Fibroblast of lung (primary cell): Measurements from ENCODE around the gene GCM1. TPM values are rescaled to one million over a fixed set of nuclear protein-coding genes. Genes with fewer than 3 reads are reported as not detected.

Source experiments
- DNase-seq, 2 donors: peaks; one replicate each; pipeline versions ENCODE4 v3.0.0 to v3.0.0-alpha.2; 2010; ENCODE audit warnings: low read depth in 2 of 2
- H2AFZ ChIP-seq: 2 replicates; pipeline ENCODE4 v1.5.1; 2012; ENCODE audit warnings: low read length, control low read depth, inconsistent platforms
- H3K27ac ChIP-seq: 2 replicates; pipeline ENCODE4 v1.5.1; 2011; ENCODE audit warnings: low read length, control low read depth; ENCODE audit not compliant: insufficient read depth
- H3K27me3 ChIP-seq: 2 replicates; pipeline ENCODE4 v1.5.1; 2011; ENCODE audit warnings: mild to moderate bottlenecking, low read length; ENCODE audit not compliant: control insufficient read depth, insufficient read depth
- H3K36me3 ChIP-seq: 2 replicates; pipeline ENCODE4 v1.5.1; 2011; ENCODE audit warnings: low read length; ENCODE audit not compliant: control insufficient read depth, insufficient read depth
- H3K4me1 ChIP-seq: 2 replicates; pipeline ENCODE4 v1.5.1; 2011; ENCODE audit warnings: low read length; ENCODE audit not compliant: control insufficient read depth, insufficient read depth; ENCODE audit errors: extremely low read depth
- H3K4me2 ChIP-seq: 2 replicates; pipeline ENCODE4 v1.5.1; 2011; ENCODE audit warnings: low read length, control low read depth; ENCODE audit not compliant: insufficient read depth; ENCODE audit errors: extremely low read depth
- H3K4me3 ChIP-seq, 4 experiments: fragments of 200-600 bp in 1 of 4; sonication (generic) in 1 of 4; replicated peaks in 1 of 4; 2 replicates each; pipeline ENCODE4 v1.5.1; 2011 to 2016; ENCODE audit warnings: low read length in 4 of 4, low read depth in 3 of 4, mild to moderate bottlenecking in 3 of 4, control low read depth in 2 of 4, inconsistent platforms in 1 of 4, mixed read lengths in 1 of 4; ENCODE audit not compliant: insufficient read depth in 1 of 4; ENCODE audit errors: control extremely low read depth in 1 of 4
- H3K79me2 ChIP-seq: 2 replicates; pipeline ENCODE4 v1.5.1; 2012; ENCODE audit warnings: mild to moderate bottlenecking, low read length, inconsistent platforms; ENCODE audit not compliant: control insufficient read depth, insufficient read depth
- H3K9ac ChIP-seq: 2 replicates; pipeline ENCODE4 v1.5.1; 2011; ENCODE audit warnings: mild to moderate bottlenecking, low read length, control low read depth; ENCODE audit not compliant: insufficient read depth
- H3K9me3 ChIP-seq: 2 replicates; pipeline ENCODE4 v1.5.1; 2012; ENCODE audit warnings: low read depth, low read length; ENCODE audit not compliant: control insufficient read depth, insufficient read depth
- H4K20me1 ChIP-seq: 2 replicates; pipeline ENCODE4 v1.5.1; 2011; ENCODE audit warnings: low read length; ENCODE audit not compliant: control insufficient read depth, insufficient read depth; ENCODE audit errors: extremely low read depth
- EZH2 ChIP-seq: IDR thresholded peaks from 2 replicates; pipeline ENCODE4 v1.5.1; 2012; ENCODE audit warnings: low read length, control low read depth, mild to moderate bottlenecking; ENCODE audit errors: missing control alignments
- polyA plus RNA-seq, 2 donors: library from polyadenylated mRNA; depleted of rRNA in 1 of 2; stranded (reverse) in 1 of 2; unstranded in 1 of 2; fragments of >200 nt; gene quantifications; 2 replicates each; pipeline ENCODE4 v1.2.1, GENCODE V29; 2011 to 2012; ENCODE audit warnings: missing spikeins in 1 of 2
- total RNA-seq: library from RNA; depleted of rRNA; stranded (reverse); fragments of >200 nt; gene quantifications from 2 replicates; pipeline ENCODE4 v1.2.1, GENCODE V29; 2014
- TF ChIP-seq, protein P1 (sequence below), 2 donors: IDR thresholded peaks in 1 of 2; conservative IDR thresholded peaks in 1 of 2; 1 replicate in 1 of 2; 2 replicates in 1 of 2; pipeline ENCODE4 v1.5.1; 2011 to 2012; ENCODE audit warnings: low read length in 2 of 2, control low read depth in 1 of 2, inconsistent platforms in 1 of 2, low read depth in 1 of 2, mild to moderate bottlenecking in 1 of 2

Gene GCM1
- total and polyA plus RNA-seq, 2 donors (not counting 1 experiment from before 2014, with no cell fraction given), result not detected

GRCh38 chr6:53142810-53143209 is 5.8 kb downstream of the GCM1 start:
- Histone ChIP-seq H2AFZ (no peak overlapping the region), H3K27ac (no peak overlapping the region), H3K4me3 (no peak overlapping the region), H4K20me1 (no peaks in the 10 kb centered on the region), H3K9me3 (no peaks in the 10 kb centered on the region), H3K79me2 (no peaks in the 10 kb centered on the region), H3K27me3 (no peaks in the 10 kb centered on the region), H3K36me3 (no peaks in the 10 kb centered on the region), H3K4me2 (no peak overlapping the region), H3K4me1 (no peaks in the 10 kb centered on the region), H3K9ac (no peak overlapping the region)
- no peak for DNase-seq
- TF ChIP-seq EZH2, result no peak
- TF ChIP-seq, protein P1, sequence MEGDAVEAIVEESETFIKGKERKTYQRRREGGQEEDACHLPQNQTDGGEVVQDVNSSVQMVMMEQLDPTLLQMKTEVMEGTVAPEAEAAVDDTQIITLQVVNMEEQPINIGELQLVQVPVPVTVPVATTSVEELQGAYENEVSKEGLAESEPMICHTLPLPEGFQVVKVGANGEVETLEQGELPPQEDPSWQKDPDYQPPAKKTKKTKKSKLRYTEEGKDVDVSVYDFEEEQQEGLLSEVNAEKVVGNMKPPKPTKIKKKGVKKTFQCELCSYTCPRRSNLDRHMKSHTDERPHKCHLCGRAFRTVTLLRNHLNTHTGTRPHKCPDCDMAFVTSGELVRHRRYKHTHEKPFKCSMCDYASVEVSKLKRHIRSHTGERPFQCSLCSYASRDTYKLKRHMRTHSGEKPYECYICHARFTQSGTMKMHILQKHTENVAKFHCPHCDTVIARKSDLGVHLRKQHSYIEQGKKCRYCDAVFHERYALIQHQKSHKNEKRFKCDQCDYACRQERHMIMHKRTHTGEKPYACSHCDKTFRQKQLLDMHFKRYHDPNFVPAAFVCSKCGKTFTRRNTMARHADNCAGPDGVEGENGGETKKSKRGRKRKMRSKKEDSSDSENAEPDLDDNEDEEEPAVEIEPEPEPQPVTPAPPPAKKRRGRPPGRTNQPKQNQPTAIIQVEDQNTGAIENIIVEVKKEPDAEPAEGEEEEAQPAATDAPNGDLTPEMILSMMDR (conservative IDR thresholded peaks at IDR 0.05 in 1 of 2, IDR thresholded peaks at IDR 0.05 in 1 of 2; ENCODE audit: low read depth in 1 of 2, low read length in 2 of 2), result no peak

GRCh38 chr6:53139841-53140413 is 8.7 kb downstream of the GCM1 start:
- H3K27ac ChIP-seq, result no peak overlapping the region
- no peaks in the 10 kb centered on the region for H4K20me1 ChIP-seq
- DNase-seq, result no peak
- no peaks in the 10 kb centered on the region for H3K79me2 ChIP-seq
- H3K27me3 ChIP-seq, result no peaks in the 10 kb centered on the region
- no peak overlapping the region for H3K9ac ChIP-seq
- no peaks in the 10 kb centered on the region for H3K36me3 ChIP-seq
- H2AFZ ChIP-seq, result no peak overlapping the region
- H3K4me1 ChIP-seq, result no peaks in the 10 kb centered on the region
- no peaks in the 10 kb centered on the region for H3K9me3 ChIP-seq
- no peak overlapping the region for H3K4me2 ChIP-seq
- TF ChIP-seq EZH2, result no peak
- TF ChIP-seq, protein P1 (conservative IDR thresholded peaks at IDR 0.05 in 1 of 2, IDR thresholded peaks at IDR 0.05 in 1 of 2; ENCODE audit: low read depth in 1 of 2, low read length in 2 of 2), result no peak
- H3K4me3 ChIP-seq, result no peak overlapping the region

- no peaks in the 10 kb centered on the region for H4K20me1 ChIP-seq
- no peak overlapping the region for H3K27ac ChIP-seq
- H3K4me1 ChIP-seq, result no peaks in the 10 kb centered on the region
- no peak overlapping the region for H3K4me2 ChIP-seq
- H3K79me2 ChIP-seq, result no peaks in the 10 kb centered on the region
- no peak overlapping the region for H3K4me3 ChIP-seq
- no peaks in the 10 kb centered on the region for H3K9me3 ChIP-seq
- H3K9ac ChIP-seq, result no peak overlapping the region
- DNase-seq, result no peak
- H3K27me3 ChIP-seq, result no peaks in the 10 kb centered on the region
- TF ChIP-seq, protein P1 (conservative IDR thresholded peaks at IDR 0.05 in 1 of 2, IDR thresholded peaks at IDR 0.05 in 1 of 2; ENCODE audit: low read depth in 1 of 2, low read length in 2 of 2), result no peak
- no peak for TF ChIP-seq EZH2
- H3K36me3 ChIP-seq, result no peaks in the 10 kb centered on the region
- no peak overlapping the region for H2AFZ ChIP-seq
Observed at GRCh38 chr6:53136000-53136609, 12.5 kb downstream of the GCM1 start.
